HepG2 (cell line): Measurements from ENCODE around the gene FNDC3A. TPM values are rescaled to one million over a fixed set of nuclear protein-coding genes. Genes with fewer than 3 reads are reported as not detected.

Source experiments
- AKAP8 ChIP-seq: sonication (generic); formaldehyde crosslinking; IDR thresholded peaks from 2 replicates; pipeline ENCODE4 v1.5.1; 2020; ENCODE audit warnings: mild to moderate bottlenecking, missing genetic modification reagents
- BCL6 ChIP-seq: IDR thresholded peaks from 2 replicates; pipeline ENCODE4 v1.6.1; 2016; ENCODE audit warnings: missing genetic modification reagents, missing compliant biosample characterization
- CEBPB ChIP-seq: IDR thresholded peaks from 2 replicates; pipeline ENCODE4 v1.6.1; 2011; ENCODE audit warnings: low read depth, low read length, improper control_type of control experiment, borderline replicate concordance
- MAFF ChIP-seq: IDR thresholded peaks from 2 replicates; pipeline ENCODE4 v1.6.1; 2011; ENCODE audit warnings: low read depth, low read length, improper control_type of control experiment
- NFE2L2 ChIP-seq: fragments of 150-350 bp; IDR thresholded peaks from 2 replicates; pipeline ENCODE4 v1.6.1; 2014; ENCODE audit warnings: low read length
- PRMT3 ChIP-seq: sonication (generic); formaldehyde crosslinking; IDR thresholded peaks from 2 replicates; pipeline ENCODE4 v1.8.1; 2022; ENCODE audit warnings: low read depth, mild to moderate bottlenecking, moderate library complexity, missing genetic modification reagents, borderline replicate concordance
- SAP130 ChIP-seq: IDR thresholded peaks from 2 replicates; pipeline ENCODE4 v1.6.1; 2016; ENCODE audit warnings: low read depth
- SIX4 ChIP-seq: sonication (generic); formaldehyde crosslinking; IDR thresholded peaks from 2 replicates; pipeline ENCODE4 v1.4.0; 2020; ENCODE audit warnings: missing genetic modification reagents
- SP1 ChIP-seq, 2 experiments: fragments of 450-650 bp in 1 of 2; sonication (generic) in 1 of 2; formaldehyde crosslinking in 1 of 2; IDR thresholded peaks; 2 replicates each; pipeline versions ENCODE4 v1.4.0 to v1.6.1; 2016 to 2020; ENCODE audit warnings: missing genetic modification reagents in 1 of 2
- ZFY ChIP-seq: sonication (generic); formaldehyde crosslinking; IDR thresholded peaks from 2 replicates; pipeline ENCODE4 v1.4.0; 2020; ENCODE audit warnings: missing genetic modification reagents
- ZNF180 ChIP-seq: sonication (generic); formaldehyde crosslinking; IDR thresholded peaks from 2 replicates; pipeline ENCODE4 v1.4.0; 2020; ENCODE audit warnings: low read depth, missing genetic modification reagents, borderline replicate concordance
- ZNF232 ChIP-seq: sonication (generic); formaldehyde crosslinking; IDR thresholded peaks from 2 replicates; pipeline ENCODE4 v1.4.0; 2020; ENCODE audit warnings: missing genetic modification reagents, borderline replicate concordance
- ZNF333 ChIP-seq: sonication (generic); formaldehyde crosslinking; IDR thresholded peaks from 2 replicates; pipeline ENCODE4 v1.4.0; 2020; ENCODE audit warnings: mild to moderate bottlenecking, missing genetic modification reagents, borderline replicate concordance
- polyA plus RNA-seq, 8 experiments: library from polyadenylated mRNA; depleted of rRNA in 3 of 8; stranded (reverse) in 7 of 8; unstranded in 1 of 8; fragments of >200 nt; fragmentation: Illumina TruSeq in 4 of 8; extraction: Trizol in 4 of 8; gene quantifications; 2 replicates each; pipeline versions ENCODE4 v1.2.1 to v1.2.3, GENCODE V29; 2011 to 2016; ENCODE audit warnings: low read depth in 4 of 8, missing spikeins in 1 of 8, mixed read lengths in 1 of 8; ENCODE audit not compliant: insufficient read depth in 1 of 8
- total RNA-seq, 5 experiments: library from RNA; depleted of rRNA; stranded (reverse); fragments of >200 nt; fragmentation: Illumina TruSeq; extraction: Trizol; gene quantifications; 2 replicates each; pipeline ENCODE4 v1.2.3, GENCODE V29; 2016; ENCODE audit warnings: low read depth in 1 of 5
- TF ChIP-seq, protein P1 (sequence below): sonication (generic); formaldehyde crosslinking; IDR thresholded peaks from 2 replicates; pipeline ENCODE4 v1.9.0; 2021; ENCODE audit warnings: missing genetic modification reagents, mild to moderate bottlenecking, borderline replicate concordance
- TF ChIP-seq, protein P2 (sequence below), 2 experiments: IDR thresholded peaks; 2 replicates each; pipeline ENCODE4 v1.6.1; 2011 to 2012; ENCODE audit warnings: low read length in 2 of 2, borderline replicate concordance in 1 of 2, low read depth in 1 of 2, mild to moderate bottlenecking in 1 of 2, moderate library complexity in 1 of 2
- TF ChIP-seq, protein P3 (sequence below): sonication (generic); formaldehyde crosslinking; IDR thresholded peaks from 2 replicates; pipeline ENCODE4 v1.9.0; 2022; ENCODE audit warnings: missing genetic modification reagents, mild to moderate bottlenecking, borderline replicate concordance
- TF ChIP-seq, protein P4 (sequence below): IDR thresholded peaks from 2 replicates; pipeline ENCODE4 v1.6.1; 2016; ENCODE audit warnings: missing biosample characterization, missing genetic modification reagents, low read depth

FNDC3A gene
- total and polyA plus RNA-seq, 2 of the 13 experiments (the other 11 are each of a cell fraction or from before 2014, with no cell fraction given): 36.7 to 39.3 TPM

DNA sequence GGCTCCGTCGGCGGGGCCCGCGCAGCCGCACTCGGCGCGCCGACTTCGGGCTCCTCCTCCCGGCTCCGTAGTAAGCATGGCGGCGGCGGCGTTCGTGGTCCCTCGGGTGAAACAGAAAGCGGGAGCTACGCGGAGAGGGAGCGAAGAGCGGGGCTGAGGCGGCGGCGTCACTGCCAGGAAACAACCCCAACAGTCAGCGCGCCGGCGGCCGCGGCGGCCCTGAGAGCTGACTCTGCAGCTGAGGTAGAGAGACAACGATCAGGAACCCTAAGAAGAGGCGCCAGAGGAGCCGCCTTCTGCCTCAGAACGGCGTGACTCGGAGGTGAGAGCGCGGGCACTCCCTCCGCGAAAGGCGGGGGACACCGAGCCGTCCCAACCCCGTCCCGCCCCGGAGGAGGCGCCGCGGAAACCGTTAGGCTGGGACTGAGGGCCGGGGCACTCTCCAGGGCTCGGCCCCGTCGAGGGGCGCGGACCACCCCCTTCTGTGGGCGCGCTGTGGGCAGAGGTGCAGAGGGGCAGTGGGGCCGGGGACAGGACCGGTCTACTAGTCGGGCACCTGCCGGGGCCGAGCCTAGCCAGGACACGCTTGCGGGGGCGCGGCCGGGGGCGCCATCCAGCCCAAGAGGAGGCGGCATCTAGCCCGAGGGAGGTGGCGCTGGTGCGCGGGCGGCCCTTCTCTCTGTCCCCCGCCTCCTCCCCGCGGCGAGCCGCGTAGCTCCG is at the start of gene FNDC3A (continued):
- TF ChIP-seq, protein P1, sequence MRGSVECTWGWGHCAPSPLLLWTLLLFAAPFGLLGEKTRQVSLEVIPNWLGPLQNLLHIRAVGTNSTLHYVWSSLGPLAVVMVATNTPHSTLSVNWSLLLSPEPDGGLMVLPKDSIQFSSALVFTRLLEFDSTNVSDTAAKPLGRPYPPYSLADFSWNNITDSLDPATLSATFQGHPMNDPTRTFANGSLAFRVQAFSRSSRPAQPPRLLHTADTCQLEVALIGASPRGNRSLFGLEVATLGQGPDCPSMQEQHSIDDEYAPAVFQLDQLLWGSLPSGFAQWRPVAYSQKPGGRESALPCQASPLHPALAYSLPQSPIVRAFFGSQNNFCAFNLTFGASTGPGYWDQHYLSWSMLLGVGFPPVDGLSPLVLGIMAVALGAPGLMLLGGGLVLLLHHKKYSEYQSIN (CRISPR knock-in tag): 0 out of 2 replicates have a peak, but pooled peaks have one; percentile 73
- no peak for TF ChIP-seq NFE2L2
- TF ChIP-seq SIX4 (CRISPR knock-in tag): no peak
- TF ChIP-seq, protein P2, sequence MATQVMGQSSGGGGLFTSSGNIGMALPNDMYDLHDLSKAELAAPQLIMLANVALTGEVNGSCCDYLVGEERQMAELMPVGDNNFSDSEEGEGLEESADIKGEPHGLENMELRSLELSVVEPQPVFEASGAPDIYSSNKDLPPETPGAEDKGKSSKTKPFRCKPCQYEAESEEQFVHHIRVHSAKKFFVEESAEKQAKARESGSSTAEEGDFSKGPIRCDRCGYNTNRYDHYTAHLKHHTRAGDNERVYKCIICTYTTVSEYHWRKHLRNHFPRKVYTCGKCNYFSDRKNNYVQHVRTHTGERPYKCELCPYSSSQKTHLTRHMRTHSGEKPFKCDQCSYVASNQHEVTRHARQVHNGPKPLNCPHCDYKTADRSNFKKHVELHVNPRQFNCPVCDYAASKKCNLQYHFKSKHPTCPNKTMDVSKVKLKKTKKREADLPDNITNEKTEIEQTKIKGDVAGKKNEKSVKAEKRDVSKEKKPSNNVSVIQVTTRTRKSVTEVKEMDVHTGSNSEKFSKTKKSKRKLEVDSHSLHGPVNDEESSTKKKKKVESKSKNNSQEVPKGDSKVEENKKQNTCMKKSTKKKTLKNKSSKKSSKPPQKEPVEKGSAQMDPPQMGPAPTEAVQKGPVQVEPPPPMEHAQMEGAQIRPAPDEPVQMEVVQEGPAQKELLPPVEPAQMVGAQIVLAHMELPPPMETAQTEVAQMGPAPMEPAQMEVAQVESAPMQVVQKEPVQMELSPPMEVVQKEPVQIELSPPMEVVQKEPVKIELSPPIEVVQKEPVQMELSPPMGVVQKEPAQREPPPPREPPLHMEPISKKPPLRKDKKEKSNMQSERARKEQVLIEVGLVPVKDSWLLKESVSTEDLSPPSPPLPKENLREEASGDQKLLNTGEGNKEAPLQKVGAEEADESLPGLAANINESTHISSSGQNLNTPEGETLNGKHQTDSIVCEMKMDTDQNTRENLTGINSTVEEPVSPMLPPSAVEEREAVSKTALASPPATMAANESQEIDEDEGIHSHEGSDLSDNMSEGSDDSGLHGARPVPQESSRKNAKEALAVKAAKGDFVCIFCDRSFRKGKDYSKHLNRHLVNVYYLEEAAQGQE (IDR thresholded peaks at IDR 0.05; ENCODE audit: borderline replicate concordance in 1 of 2, low read depth in 1 of 2, low read length in 2 of 2): no peak
- no peak for TF ChIP-seq MAFF
- peak; percentile 36 for TF ChIP-seq SAP130
- no peak for TF ChIP-seq PRMT3 (CRISPR knock-in tag)
- no peak for TF ChIP-seq ZNF180 (CRISPR knock-in tag)
- no peak for TF ChIP-seq CEBPB
- no peak for TF ChIP-seq BCL6 (CRISPR knock-in tag)
- peak; percentile 44; the same call in 1 of the 2 replicates for TF ChIP-seq ZFY (CRISPR knock-in tag)
- TF ChIP-seq ZNF333 (CRISPR knock-in tag): 0 out of 2 replicates have a peak, but pooled peaks have one; percentile 14
- TF ChIP-seq, protein P3, sequence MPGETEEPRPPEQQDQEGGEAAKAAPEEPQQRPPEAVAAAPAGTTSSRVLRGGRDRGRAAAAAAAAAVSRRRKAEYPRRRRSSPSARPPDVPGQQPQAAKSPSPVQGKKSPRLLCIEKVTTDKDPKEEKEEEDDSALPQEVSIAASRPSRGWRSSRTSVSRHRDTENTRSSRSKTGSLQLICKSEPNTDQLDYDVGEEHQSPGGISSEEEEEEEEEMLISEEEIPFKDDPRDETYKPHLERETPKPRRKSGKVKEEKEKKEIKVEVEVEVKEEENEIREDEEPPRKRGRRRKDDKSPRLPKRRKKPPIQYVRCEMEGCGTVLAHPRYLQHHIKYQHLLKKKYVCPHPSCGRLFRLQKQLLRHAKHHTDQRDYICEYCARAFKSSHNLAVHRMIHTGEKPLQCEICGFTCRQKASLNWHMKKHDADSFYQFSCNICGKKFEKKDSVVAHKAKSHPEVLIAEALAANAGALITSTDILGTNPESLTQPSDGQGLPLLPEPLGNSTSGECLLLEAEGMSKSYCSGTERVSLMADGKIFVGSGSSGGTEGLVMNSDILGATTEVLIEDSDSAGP: peak; percentile 52; the same call in 1 of the 2 replicates
- TF ChIP-seq AKAP8 (CRISPR knock-in tag): no peak
- TF ChIP-seq, protein P4, sequence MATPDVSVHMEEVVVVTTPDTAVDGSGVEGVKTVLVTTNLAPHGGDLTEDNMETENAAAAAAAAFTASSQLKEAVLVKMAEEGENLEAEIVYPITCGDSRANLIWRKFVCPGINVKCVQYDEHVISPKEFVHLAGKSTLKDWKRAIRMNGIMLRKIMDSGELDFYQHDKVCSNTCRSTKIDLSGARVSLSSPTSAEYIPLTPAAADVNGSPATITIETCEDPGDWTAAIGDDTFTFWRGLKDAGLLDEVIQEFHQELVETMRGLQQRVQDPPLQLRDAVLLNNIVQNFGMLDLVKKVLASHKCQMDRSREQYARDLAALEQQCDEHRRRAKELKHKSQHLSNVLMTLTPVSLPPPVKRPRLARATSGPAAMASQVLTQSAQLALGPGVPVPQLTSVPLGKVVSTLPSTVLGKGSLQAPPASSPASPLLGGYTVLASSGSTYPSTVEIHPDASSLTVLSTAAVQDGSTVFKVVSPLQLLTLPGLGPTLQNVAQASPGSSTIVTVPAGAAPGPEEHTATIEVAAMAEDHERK (CRISPR knock-in tag): no peak
- TF ChIP-seq ZNF232 (CRISPR knock-in tag): no peak
- no peak for TF ChIP-seq SP1 (IDR thresholded peaks at IDR 0.05)
- TF ChIP-seq SP1 (CRISPR knock-in tag; IDR thresholded peaks at IDR 0.05): no peak
